Stimulated activated CD4-positive, alpha-beta T cell treated with anti-CD3 and anti-CD28 coated beads, Interleukin-1b, Interleukin-23, amount 100 ng/mL, for 4 hours (primary cell): ENCODE measurements around the gene FAM89B.
"Not testable (repeated sequence)": the region's sequence is repeated elsewhere in the genome, so short reads cannot be mapped to it uniquely, and the experiment has no call there.

Source experiments
- DNase-seq, 2 donors: peaks; one replicate each; pipeline ENCODE4 v3.0.0-alpha.2; 2020; ENCODE audit warnings: low read depth in 2 of 2

Gene FAM89B

DNA sequence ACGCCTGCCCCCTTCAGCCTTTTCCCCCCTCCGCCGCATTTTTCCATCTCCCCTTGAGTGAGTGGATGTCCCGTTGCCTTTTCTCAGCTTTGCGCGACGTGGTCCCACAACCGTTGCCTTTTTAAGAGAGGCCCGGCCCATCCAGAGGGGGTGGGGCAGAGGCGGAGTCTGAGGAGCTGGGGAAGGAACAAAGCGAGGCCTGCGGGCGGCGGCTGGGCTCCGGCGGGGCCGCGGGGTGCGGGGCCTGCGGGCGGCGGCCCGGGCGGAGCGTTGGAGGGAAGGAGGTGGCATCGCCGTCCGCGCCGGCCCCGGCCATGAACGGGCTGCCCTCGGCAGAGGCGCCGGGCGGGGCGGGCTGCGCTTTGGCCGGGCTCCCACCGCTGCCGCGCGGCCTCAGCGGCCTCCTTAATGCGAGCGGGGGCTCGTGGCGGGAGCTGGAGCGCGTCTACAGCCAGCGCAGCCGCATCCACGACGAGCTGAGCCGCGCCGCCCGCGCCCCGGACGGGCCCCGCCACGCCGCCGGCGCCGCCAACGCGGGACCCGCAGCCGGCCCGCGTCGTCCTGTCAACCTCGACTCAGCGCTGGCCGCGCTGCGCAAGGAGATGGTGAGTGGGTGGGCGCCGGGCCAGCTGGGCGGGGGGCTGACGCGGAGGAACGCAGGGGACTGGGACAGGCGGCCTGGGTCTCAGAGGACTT is at the start of gene FAM89B:
Gene FAM89B, plus strand, starts transcription at position 183 of the 696 bp plus-strand sequence. Its CDS starts 132 bp downstream, at position 315.
- peak; percentile 79 to 82 for DNase-seq

DNA sequence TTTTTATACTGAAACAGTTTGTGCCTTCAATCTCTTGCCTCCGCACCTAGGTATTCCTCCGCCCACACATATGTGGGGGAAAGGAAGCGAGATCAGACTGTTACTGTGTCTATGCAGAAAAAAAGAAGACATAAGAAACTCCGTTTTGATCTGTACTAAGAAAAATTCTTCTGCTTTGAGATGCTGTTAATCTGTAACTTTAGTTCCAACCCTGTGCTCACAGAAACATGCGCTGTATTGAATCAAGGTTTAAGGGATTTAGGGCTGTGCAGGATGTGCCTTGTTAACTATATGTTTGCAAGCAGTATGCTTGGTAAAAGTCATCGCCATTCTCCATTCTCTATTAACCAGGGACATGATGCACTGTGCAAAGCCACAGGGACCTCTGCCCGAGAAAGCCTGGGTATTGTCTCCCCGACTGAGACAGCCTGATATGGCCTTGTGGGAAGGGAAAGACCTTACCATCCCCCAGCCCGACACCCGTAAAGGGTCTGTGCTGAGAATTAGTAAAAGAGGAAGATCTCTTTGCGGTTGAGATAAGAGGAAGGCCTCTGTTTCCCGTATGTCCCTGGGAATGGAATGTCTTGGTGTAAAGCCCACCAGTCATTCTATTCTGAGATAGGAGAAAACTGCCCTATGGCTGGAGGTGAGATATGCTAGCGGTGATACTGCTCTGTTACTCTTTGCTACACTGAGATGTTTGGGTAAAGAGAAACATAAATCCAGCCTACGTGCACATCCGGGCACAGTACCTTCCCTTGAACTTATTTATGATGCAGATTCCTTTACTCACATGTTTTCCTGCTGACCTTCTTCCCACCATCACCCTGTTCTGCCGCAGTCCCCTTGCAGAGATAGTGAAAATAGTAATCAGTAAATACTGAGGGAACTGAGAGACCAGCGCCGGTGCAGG is 49.4 kb upstream of the FAM89B start:
- DNase-seq: not testable (repeated sequence)

DNA sequence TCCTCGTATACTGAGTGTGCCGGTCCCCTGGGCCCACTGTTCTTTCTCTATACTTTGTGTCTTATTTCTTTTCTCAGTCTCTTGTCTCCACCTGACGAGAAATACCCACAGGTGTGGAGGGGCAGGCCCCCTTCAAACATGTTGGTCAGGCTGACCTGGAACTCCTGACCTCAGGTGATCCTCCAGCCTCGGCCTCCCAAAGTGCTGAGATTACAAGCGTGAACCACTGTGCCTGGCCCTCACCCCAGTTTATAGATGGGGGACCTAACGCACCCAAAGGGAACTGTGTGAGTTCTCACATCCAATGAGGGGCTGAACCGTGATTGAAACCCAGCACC is 48.7 kb upstream of the FAM89B start:
- DNase-seq: not testable (repeated sequence)

DNA sequence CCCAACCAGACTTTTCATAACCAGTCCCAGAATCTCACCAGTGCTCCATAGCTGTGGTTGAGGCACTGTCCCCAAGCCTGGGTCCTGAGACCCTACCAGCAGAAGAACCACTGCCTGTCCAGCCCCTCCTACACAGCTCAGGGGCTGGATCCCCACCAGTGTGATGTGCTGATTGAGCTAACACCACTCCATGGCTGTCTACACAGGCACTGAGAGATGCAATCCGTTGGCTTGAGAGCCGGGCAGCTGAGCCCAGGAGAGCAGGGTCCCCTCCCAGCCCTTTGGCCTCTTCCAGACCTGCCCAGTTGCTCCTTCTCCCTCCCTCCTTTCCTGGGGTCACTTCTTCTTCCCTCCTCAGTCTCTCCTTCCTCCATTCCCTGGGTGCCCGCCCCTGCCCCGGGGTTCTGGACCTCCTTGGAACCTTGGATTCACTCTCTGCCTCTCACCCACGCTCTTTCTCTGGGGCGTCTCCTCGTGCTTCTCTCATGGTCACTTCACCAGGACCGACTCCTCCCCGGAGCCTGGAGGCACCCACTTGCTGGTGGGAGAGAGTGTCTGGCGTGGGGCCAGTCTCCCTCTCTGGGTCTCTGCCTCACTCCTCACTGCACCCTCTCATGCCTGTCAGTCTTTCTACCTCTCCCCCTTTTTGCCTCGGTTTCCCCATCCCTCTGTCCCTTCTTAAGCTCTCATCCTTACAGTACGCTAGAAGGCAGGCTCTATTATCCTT is 48.2 kb upstream of the FAM89B start:
- DNase-seq: no peak

DNA sequence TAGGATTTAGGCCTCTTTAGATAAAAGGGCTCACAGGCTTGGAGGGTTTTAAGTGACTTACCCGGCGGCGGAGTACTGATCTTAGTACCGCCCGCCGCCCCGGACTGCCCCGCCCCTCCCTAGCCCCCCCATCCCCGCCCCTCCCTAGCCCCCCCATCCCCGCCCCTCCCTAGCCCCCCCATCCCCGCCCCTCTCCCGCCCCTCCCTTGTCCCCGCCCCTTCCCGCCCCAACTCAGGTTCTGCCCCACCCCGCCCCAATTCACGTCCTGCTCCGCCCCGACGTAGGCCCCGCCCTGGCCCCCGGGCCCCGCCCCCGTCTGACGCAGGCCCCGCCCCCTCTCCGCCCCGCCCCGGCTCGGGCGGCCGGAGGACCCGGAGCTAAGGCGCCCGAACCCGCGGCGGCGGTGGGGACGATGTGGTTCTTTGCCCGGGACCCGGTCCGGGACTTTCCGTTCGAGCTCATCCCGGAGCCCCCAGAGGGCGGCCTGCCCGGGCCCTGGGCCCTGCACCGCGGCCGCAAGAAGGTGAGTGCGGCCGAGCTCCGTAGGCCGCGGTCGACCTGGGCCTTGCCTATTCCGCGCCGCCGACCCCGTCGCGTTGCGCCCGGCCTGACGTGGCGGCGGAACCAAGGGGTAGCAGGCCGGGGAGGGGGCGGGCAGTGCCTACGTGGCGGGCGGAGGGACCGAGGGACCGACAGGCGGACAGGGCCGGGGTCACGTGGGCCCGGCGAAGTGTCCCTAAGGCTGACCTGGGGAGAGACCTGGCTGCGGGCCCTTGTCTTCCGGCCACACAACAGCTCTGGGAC is 47.4 kb upstream of the FAM89B start, which contains the start of gene SCYL1:
Gene SCYL1, plus strand, starts transcription at position 343 of the 805 bp plus-strand sequence. Its CDS starts 71 bp downstream, at position 414.
- DNase-seq: peak; percentile 82

DNA sequence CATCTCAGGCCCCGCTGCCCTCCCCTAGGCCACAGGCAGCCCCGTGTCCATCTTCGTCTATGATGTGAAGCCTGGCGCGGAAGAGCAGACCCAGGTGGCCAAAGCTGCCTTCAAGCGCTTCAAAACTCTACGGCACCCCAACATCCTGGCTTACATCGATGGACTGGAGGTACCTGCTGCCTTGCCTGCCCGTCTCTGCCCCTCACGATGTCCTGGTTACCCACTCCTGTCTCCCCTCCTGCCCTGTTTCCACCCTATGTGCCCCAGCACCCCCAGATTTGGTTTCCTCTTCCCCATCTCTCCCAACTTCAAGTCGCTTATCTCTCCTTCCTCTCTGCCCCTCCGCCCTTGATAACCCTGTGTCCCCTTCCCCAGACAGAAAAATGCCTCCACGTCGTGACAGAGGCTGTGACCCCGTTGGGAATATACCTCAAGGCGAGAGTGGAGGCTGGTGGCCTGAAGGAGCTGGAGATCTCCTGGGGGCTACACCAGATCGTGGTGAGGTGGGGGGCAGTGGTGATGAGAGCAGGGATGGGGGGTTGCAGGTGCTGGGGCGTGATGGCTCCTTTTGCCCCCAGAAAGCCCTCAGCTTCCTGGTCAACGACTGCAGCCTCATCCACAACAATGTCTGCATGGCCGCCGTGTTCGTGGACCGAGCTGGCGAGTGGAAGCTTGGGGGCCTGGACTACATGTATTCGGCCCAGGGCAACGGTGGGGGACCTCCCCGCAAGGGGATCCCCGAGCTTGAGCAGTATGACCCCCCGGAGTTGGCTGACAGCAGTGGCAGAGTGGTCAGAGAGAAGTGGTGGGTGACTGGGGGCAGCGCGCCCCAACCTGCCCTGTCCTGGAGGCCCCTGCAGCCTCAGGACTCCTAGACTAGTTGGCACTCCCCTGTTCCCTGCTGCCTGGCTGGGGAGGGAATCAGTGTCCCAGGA is 46.5 kb upstream of the FAM89B start:
- DNase-seq: no peak

DNA sequence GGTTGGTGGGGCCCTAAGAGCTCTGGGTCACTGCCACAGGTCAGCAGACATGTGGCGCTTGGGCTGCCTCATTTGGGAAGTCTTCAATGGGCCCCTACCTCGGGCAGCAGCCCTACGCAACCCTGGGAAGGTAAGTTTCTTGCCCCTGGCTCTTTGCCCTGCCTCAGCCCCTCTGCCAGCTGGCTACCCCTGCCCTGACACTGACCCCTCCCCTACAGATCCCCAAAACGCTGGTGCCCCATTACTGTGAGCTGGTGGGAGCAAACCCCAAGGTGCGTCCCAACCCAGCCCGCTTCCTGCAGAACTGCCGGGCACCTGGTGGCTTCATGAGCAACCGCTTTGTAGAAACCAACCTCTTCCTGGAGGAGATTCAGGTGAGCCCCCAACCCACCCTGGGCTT is 45.6 kb upstream of the FAM89B start:
- no peak for DNase-seq

DNA sequence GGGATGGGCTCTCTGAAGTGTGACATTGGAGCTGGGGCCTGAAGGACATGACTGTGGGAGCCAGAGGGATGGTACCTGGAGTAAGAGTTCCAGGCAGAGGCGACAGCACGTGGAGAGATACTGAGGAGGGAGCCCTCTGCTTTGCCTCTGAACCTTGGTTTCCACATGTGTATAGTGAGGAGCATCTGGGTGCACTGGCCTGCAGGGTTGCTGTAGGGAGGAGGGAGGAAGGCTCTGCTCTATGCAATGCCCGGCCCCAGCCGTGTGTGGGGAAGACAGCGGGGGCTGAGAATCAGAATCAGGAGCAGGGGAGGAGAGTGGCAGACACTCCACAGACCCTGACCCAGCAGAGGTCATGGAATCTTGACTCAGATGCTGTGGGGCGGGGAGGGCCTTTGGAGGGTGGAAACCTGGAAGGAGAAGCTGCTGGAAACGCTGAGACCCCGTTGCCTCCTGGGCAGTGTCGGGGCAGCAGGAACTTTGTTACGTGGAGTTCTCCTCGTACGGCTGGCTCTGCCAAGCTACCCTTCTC is 43.5 kb upstream of the FAM89B start:
- DNase-seq: no peak

DNA sequence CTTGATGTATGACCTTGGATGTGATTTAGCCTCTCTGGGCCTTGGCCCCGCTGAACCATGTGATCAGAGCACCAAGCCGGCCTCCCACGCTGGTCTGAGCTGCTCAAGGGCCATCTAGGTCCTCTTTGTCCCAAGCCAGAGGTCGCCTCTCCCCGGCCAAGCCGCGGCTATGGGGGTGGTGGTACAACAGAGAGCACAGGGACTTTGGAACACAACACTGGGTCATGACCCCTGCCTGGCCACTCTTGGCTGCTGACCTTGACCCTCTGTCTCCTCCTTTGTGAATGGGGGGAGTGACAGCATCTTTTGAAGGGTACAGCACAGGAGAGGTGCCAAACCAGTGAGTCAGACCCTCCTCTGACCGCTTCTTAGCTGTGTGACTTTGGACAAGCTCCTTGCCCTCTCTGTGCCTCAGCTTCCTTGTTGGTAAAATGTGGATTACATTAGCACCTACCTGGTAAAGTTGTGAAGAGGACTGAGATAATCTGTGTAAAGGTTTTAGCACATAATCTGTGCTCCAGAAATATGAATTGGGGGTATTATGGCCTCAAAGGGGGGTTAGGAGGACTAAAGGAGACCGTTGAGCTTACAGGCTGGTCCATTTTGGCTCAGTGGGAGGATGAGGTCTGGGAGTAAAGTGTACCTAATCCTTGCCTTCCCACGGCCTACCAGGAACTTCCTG is 42.7 kb upstream of the FAM89B start:
- DNase-seq: no peak

DNA sequence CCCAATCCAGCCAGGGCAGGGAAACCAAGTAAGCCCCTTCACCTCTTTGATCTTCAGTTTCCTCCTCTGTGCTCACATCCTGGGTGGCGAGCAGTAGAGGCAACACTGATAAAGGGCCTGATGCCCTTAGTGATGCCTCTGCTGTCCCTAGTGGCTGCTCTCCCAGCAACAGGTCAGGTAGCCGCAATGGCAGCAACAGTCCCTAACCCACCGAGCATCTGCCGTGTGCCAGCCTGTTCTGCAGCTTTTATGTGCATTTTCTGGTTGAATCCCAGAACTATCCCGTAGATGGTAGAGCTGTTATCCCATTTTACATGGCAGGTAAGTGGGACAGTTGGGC is 42.2 kb upstream of the FAM89B start:
- DNase-seq: no peak

DNA sequence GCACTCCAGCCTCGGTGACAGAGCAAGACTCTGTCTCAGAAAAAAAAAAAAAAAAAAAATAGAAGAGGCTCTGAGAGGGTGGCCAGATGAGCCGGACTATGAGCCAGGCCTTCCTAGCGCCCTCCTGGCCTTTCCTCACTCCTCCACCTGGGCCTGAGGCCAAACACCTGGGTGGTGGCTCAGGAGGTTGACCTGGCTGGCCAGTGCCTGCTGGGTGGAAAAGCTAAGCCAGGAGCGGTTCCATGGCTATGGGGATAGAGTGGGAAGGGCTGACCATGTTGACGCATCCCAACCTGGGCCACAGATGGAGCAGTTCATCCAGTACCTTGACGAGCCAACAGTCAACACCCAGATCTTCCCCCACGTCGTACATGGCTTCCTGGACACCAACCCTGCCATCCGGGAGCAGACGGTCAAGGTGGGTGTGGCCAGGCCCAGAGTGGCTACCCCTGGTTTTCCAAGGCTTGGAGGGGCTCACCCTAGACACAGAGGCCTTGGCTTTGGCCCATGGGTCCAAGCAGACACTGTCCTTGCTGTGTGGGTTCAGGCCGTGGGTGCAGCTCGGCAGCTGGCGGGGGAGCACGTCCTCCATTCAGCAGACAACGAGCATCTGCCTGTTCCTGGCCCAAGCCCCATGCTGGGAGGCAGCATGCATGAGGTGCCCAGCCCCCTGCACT is 39.8 kb upstream of the FAM89B start:
- no peak for DNase-seq

DNA sequence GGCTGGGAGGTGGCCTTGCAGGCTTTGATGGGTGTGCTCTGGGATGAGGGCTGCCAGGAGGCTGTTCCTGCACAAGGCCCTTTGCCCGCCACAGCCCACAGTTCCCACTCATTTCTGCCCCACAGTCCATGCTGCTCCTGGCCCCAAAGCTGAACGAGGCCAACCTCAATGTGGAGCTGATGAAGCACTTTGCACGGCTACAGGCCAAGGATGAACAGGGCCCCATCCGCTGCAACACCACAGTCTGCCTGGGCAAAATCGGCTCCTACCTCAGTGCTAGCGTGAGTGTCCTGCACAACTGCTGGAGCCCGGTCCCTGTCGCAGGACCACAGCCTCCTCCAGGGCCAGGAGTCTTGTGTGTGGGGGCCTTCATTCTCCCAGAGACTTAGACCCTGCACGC is 37.2 kb upstream of the FAM89B start:
- DNase-seq: no peak

DNA sequence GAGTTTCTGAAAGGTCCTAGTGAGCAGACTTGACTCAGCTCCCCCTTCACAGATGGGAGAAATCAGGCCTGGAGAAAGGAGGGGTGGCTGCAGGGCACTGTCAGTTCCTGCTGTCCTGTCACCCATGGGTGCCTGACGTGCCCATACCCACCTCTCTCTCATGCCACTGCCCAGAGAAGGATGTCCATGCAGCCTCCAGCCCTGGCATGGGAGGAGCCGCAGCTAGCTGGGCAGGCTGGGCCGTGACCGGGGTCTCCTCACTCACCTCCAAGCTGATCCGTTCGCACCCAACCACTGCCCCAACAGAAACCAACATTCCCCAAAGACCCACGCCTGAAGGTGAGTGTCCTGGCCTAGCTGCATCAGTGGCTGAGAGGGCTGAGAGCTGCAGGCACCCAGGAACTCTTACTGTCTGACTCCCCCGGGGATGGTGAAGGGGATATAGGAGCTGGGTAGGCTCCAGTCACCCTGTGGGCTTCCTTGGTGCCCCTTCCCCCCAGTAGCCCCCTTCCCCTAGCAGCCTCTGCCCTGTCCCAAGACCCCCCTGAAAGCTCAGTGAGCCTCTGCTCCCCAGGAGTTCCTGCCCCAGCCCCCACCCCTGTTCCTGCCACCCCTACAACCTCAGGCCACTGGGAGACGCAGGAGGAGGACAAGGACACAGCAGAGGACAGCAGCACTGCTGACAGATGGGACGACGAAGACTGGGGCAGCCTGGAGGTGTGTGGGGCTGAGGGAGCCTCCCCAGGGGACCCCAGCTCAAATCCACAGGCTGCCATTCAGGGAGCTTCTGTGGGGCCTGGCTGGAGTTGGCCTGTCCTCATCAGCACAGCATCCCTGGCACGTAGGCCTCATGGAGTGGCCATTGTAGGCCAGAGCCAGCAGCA is 35.7 kb upstream of the FAM89B start:
- no peak for DNase-seq

DNA sequence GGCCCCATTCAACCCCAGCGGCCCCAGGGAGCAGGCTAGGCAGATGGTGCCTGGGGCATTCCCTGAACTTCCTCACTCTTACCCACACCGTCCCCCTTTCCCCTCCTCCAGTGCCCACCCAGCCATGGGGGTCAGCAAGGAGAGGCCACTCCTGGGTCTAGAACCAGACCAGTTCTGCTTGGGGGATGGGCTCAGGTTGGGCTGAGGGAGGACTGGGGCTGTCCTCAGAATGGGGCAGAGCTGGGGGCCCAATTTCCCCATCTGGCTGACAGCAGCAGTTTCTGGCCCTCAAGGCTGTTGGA is 35.1 kb upstream of the FAM89B start:
- no peak for DNase-seq

DNA sequence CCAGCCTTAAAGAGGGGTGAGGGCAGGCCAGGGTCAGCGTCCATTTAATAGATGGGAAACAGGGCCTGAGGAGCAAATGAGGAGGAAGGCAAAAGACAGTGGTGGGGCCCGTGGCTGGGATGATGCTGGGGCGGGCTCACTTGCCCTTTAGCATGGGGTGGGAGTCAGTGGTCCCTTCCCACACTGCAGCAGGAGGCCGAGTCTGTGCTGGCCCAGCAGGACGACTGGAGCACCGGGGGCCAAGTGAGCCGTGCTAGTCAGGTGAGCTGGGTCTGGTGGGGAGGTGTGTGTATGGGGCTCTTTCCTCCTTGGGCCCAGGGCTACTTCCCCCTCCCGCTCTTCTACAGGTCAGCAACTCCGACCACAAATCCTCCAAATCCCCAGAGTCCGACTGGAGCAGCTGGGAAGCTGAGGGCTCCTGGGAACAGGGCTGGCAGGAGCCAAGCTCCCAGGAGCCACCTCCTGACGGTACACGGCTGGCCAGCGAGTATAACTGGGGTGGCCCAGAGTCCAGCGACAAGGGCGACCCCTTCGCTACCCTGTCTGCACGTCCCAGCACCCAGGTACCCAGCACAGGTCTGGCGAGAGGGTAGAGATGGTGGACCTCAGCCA is 34.6 kb upstream of the FAM89B start:
- no peak for DNase-seq

DNA sequence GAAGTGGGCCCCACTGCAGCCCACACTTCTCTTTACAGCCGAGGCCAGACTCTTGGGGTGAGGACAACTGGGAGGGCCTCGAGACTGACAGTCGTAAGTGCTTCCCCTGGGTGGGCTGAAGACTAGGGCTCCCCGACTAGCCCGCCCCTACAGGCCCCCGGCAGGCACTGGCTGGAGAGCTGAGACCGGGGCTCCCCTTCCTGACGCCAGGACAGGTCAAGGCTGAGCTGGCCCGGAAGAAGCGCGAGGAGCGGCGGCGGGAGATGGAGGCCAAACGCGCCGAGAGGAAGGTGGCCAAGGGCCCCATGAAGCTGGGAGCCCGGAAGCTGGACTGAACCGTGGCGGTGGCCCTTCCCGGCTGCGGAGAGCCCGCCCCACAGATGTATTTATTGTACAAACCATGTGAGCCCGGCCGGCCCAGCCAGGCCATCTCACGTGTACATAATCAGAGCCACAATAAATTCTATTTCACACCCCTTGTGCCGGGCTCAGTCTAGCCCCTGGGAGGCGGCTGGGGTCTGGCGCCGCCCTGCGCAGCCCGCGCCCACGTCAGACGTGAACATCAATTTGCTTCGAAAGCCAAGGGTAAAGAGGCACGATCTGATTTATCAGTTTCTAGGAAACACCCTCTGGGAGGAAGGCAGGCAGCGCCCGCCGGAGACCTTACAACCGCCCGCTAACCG is 34.0 kb upstream of the FAM89B start:
- DNase-seq: no peak
